HCT116 (cell line): Measurements from ENCODE around the gene TMEM252. TPM values are rescaled to one million over a fixed set of nuclear protein-coding genes. Genes with fewer than 3 reads are reported as not detected.

ENCODE experiments used
- ATAC-seq: fragments of 200-7000 bp; cut with Tn5 transposase; 2 replicates; pipeline ENCODE4 v1.9.1; 2020; ENCODE audit warnings: mild to moderate bottlenecking, moderate library complexity
- BruUV-seq: library from RNA; stranded (reverse); fragments of 400-500 nt; replicated peaks from 2 replicates; lab custom pipeline; 2021; lab: Mats Ljungman, UMichigan
- CTCF ChIA-PET: fragments of 300-600 bp; sonication (Branson Sonifier 250); formaldehyde crosslinking; loops from one replicate; lab custom pipeline; 2021; ENCODE audit warnings: antibody characterized with exemption; lab: Charles Lee
- POLR2A ChIA-PET: fragments of 300-600, 350-600 bp; sonication (Branson Sonifier 250); formaldehyde crosslinking; loops from one replicate; lab custom pipeline; 2021; ENCODE audit warnings: antibody characterized with exemption; lab: Charles Lee
- RAD21 ChIA-PET, 2 experiments: fragments of 300-600 bp; sonication (Branson Sonifier 250); formaldehyde crosslinking; loops; one replicate each; lab custom pipeline; 2023; ENCODE audit warnings: low total read pairs in 2 of 2; ENCODE audit not compliant: uncharacterized antibody in 2 of 2, unreplicated experiment in 2 of 2, low non-redundant PET in 1 of 2; lab: Charles Lee
- DNase-seq: peaks from one replicate; pipeline ENCODE4 v3.0.0-alpha.2; 2010; ENCODE audit warnings: low read depth, low spot score
- H2AFZ ChIP-seq: fragments of 200-600 bp; shearing (Covaris generic), sonication (generic); 2 replicates; pipeline ENCODE4 v1.6.1; 2017; ENCODE audit warnings: low read depth, mixed run types, mixed read lengths, antibody characterized with exemption, low read length; ENCODE audit not compliant: poor library complexity, severe bottlenecking
- H3K27ac ChIP-seq: 2 replicates; pipeline ENCODE4 v1.5.1; 2012; ENCODE audit warnings: low read depth, low read length
- H3K27me3 ChIP-seq: fragments of 200-600 bp; sonication (generic); 2 replicates; pipeline ENCODE4 v1.6.1; 2016; ENCODE audit warnings: mixed run types, low read length, mixed read lengths; ENCODE audit not compliant: insufficient read depth
- H3K36me3 ChIP-seq, 2 experiments: fragments of 200-500 bp in 1 of 2; fragments of 200-600 bp in 1 of 2; sonication (Bioruptor generic) in 1 of 2; sonication (generic) in 1 of 2; 2 replicates each; pipeline versions ENCODE4 v1.5.1 to v1.6.1; 2014 to 2016; ENCODE audit warnings: low read length in 2 of 2, inconsistent platforms in 1 of 2, mixed read lengths in 1 of 2, mixed run types in 1 of 2; ENCODE audit not compliant: insufficient read depth in 2 of 2, control insufficient read depth in 1 of 2
- H3K4me1 ChIP-seq, 2 experiments: fragments of 200-600 bp in 1 of 2; sonication (generic) in 1 of 2; 2 replicates each; pipeline versions ENCODE4 v1.5.1 to v1.6.1; 2012 to 2017; ENCODE audit warnings: low read length in 2 of 2, inconsistent platforms in 1 of 2, mild to moderate bottlenecking in 1 of 2, mixed read lengths in 1 of 2, mixed run types in 1 of 2, moderate library complexity in 1 of 2; ENCODE audit not compliant: insufficient read depth in 2 of 2, control insufficient read depth in 1 of 2
- H3K4me2 ChIP-seq: fragments of 200-600 bp; sonication (generic); 2 replicates; pipeline ENCODE4 v1.6.1; 2017; ENCODE audit warnings: mixed run types, low read length, mixed read lengths
- H3K4me3 ChIP-seq, 2 experiments: fragments of 200-600 bp in 1 of 2; sonication (generic) in 1 of 2; replicated peaks in 1 of 2; 2 replicates each; pipeline ENCODE4 v1.5.1; 2011 to 2016; ENCODE audit warnings: low read length in 2 of 2, control low read depth in 1 of 2, low read depth in 1 of 2, mild to moderate bottlenecking in 1 of 2, mixed read lengths in 1 of 2, mixed run types in 1 of 2
- H3K79me2 ChIP-seq: fragments of 200-600 bp; sonication (generic); 2 replicates; pipeline ENCODE4 v1.6.1; 2017; ENCODE audit warnings: mild to moderate bottlenecking, mixed run types, low read length, moderate library complexity, mixed read lengths; ENCODE audit not compliant: insufficient read depth
- H3K9ac ChIP-seq: fragments of 200-600 bp; sonication (generic); 2 replicates; pipeline ENCODE4 v1.6.1; 2016; ENCODE audit warnings: low read length, mixed read lengths
- H3K9me2 ChIP-seq: fragments of 200-600 bp; sonication (generic), shearing (Covaris generic); 2 replicates; pipeline ENCODE4 v1.6.1; 2017; ENCODE audit warnings: mixed run types, mild to moderate bottlenecking, moderate library complexity; ENCODE audit not compliant: insufficient read depth
- H3K9me3 ChIP-seq, 2 experiments: fragments of 200-500 bp in 1 of 2; fragments of 200-600 bp in 1 of 2; sonication (Bioruptor generic) in 1 of 2; sonication (generic) in 1 of 2; 2 replicates each; pipeline ENCODE4 v1.6.1; 2014 to 2017; ENCODE audit warnings: low read length in 2 of 2, mixed read lengths in 2 of 2, inconsistent platforms in 1 of 2, low read depth in 1 of 2, mild to moderate bottlenecking in 1 of 2, mixed run types in 1 of 2, moderate library complexity in 1 of 2; ENCODE audit not compliant: control insufficient read depth in 1 of 2, insufficient read depth in 1 of 2
- H4K20me1 ChIP-seq: fragments of 200-600 bp; sonication (generic), shearing (Covaris generic); 2 replicates; pipeline ENCODE4 v1.6.1; 2017; ENCODE audit warnings: mixed run types, mild to moderate bottlenecking, moderate library complexity; ENCODE audit not compliant: insufficient read depth
- ATF3 ChIP-seq: IDR thresholded peaks from 2 replicates; pipeline ENCODE4 v1.6.1; 2012
- CBX3 ChIP-seq: IDR thresholded peaks from 2 replicates; pipeline ENCODE4 v1.6.1; 2012; ENCODE audit warnings: low read depth
- CEBPB ChIP-seq: IDR thresholded peaks from 2 replicates; pipeline ENCODE4 v1.6.1; 2012; ENCODE audit warnings: low read depth
- CTCF ChIP-seq, 3 experiments: fragments of 200-600 bp in 1 of 3; sonication (generic) in 1 of 3; IDR thresholded peaks in 2 of 3; conservative IDR thresholded peaks in 1 of 3; 2 replicates each; pipeline ENCODE4 v1.5.1; 2012 to 2017; ENCODE audit warnings: low read depth in 2 of 3, low read length in 2 of 3, antibody characterized with exemption in 1 of 3, borderline replicate concordance in 1 of 3, control low read depth in 1 of 3, mild to moderate bottlenecking in 1 of 3, mixed read lengths in 1 of 3, mixed run types in 1 of 3, moderate library complexity in 1 of 3; ENCODE audit not compliant: insufficient read depth in 1 of 3
- EGR1 ChIP-seq: IDR thresholded peaks from 2 replicates; pipeline ENCODE4 v1.6.1; 2012; ENCODE audit warnings: low read depth
- ELF1 ChIP-seq: IDR thresholded peaks from 2 replicates; pipeline ENCODE4 v1.6.1; 2012; ENCODE audit warnings: low read depth, borderline replicate concordance
- EZH2 ChIP-seq: fragments of 200-600 bp; sonication (generic); IDR thresholded peaks from 2 replicates; pipeline ENCODE4 v1.6.1; 2017; ENCODE audit warnings: antibody characterized with exemption, mixed run types
- JUND ChIP-seq: IDR thresholded peaks from 2 replicates; pipeline ENCODE4 v1.6.1; 2012
- MAX ChIP-seq: IDR thresholded peaks from 2 replicates; pipeline ENCODE4 v1.6.1; 2012
- POLR2A ChIP-seq: IDR thresholded peaks from 2 replicates; pipeline ENCODE4 v1.7.0; 2011; ENCODE audit warnings: borderline replicate concordance; ENCODE audit not compliant: insufficient read depth, insufficient read length; ENCODE audit errors: extremely low read depth
- POLR2AphosphoS5 ChIP-seq: IDR thresholded peaks from 2 replicates; pipeline ENCODE4 v1.6.1; 2011; ENCODE audit warnings: mild to moderate bottlenecking, low read depth, low read length, moderate library complexity
- RAD21 ChIP-seq: IDR thresholded peaks from 2 replicates; pipeline ENCODE4 v1.6.1; 2012; ENCODE audit warnings: low read depth, mild to moderate bottlenecking
- REST ChIP-seq: IDR thresholded peaks from 2 replicates; pipeline ENCODE4 v1.6.1; 2012; ENCODE audit warnings: low read depth
- SRF ChIP-seq: IDR thresholded peaks from 2 replicates; pipeline ENCODE4 v1.6.1; 2012; ENCODE audit warnings: low read depth
- TCF7L2 ChIP-seq: IDR thresholded peaks from 2 replicates; pipeline ENCODE4 v1.7.0; 2011; ENCODE audit warnings: borderline replicate concordance, inconsistent platforms; ENCODE audit not compliant: insufficient read depth, insufficient read length; ENCODE audit errors: extremely low read depth
- ZBTB33 ChIP-seq: IDR thresholded peaks from 2 replicates; pipeline ENCODE4 v1.6.1; 2011; ENCODE audit warnings: mild to moderate bottlenecking, low read length, moderate library complexity; ENCODE audit not compliant: insufficient replicate concordance; ENCODE audit errors: extremely low read depth
- ZFX ChIP-seq: fragments of 450-650 bp; IDR thresholded peaks from 2 replicates; pipeline ENCODE4 v1.6.1; 2017
- intact Hi-C: fragments of 100-400 bp; cut with micrococcal nuclease; formaldehyde crosslinking; loops from 2 replicates; pipeline ENCODE4 v1.10.0; 2022
- total RNA-seq: library from RNA; stranded (reverse); gene quantifications from one replicate; pipeline ENCODE4 v1.2.1, GENCODE V29; 2021; ENCODE audit not compliant: unreplicated experiment

The TMEM252 gene
- total RNA-seq, 1 experiment from 2014 or later = not detected

DNA sequence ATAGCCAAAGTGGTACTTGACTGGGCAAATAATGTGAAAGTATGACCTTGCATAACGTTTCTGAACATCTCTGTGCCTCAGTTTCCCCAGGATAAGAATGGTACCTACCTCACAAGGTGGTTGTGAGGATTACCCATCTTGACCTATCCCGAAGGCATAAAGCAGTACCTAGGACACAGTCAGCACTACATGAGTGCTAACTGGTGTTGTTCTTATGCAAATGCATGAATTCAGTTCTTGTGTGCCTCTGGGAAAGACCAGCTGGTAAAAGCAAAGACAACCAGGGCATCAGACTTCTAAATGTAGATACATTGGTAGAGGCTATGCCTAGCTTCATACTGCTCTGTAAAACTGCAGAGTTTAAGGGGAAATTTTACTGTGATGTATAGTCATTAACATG, 21.8 kb upstream of the TMEM252 start:
- POLR2A ChIA-PET = no interaction called here
- Histone ChIP-seq H3K9me3 (no peaks in the 10 kb centered on the region), H3K4me1 (no peaks in the 10 kb centered on the region), H3K27ac (no peak overlapping the region), H3K4me2 (no peak overlapping the region), H3K36me3 (no peaks in the 10 kb centered on the region), H3K9ac (no peak overlapping the region), H2AFZ (no peak overlapping the region), H3K9me2 (no peaks in the 10 kb centered on the region), H3K4me3 (no peak overlapping the region), H3K27me3 (peaks cover 18% of the 10 kb centered on the region), H3K79me2 (no peaks in the 10 kb centered on the region), H4K20me1 (no peaks in the 10 kb centered on the region)
- no peak for TF ChIP-seq RAD21
- TF ChIP-seq EGR1 = no peak
- no peak for TF ChIP-seq ZBTB33
- no peak for TF ChIP-seq CEBPB
- TF ChIP-seq SRF = no peak
- no peak for TF ChIP-seq ATF3
- TF ChIP-seq REST = no peak
- no peak for TF ChIP-seq POLR2AphosphoS5
- no peak for TF ChIP-seq MAX
- TF ChIP-seq EZH2 = no peak
- TF ChIP-seq TCF7L2 = no peak
- no peak for TF ChIP-seq POLR2A
- TF ChIP-seq JUND = no peak
- TF ChIP-seq CTCF (IDR thresholded peaks at IDR 0.05 in 2 of 3, conservative IDR thresholded peaks at IDR 0.05 in 1 of 3; ENCODE audit: borderline replicate concordance in 1 of 3, insufficient read depth in 1 of 3, low read depth in 2 of 3, low read length in 2 of 3) = no peak
- no peak for TF ChIP-seq ELF1
- TF ChIP-seq CBX3 = no peak
- TF ChIP-seq ZFX = no peak
- CTCF ChIA-PET = interaction anchor here (1.4 kb wide), 1 partner anchor 21 kb away, joined by 4 read pairs; no protein-coding TSS in a partner anchor
- DNase-seq = no peak
- RAD21 ChIA-PET = no interaction called here
- no TSS peak for BruUV-seq
- intact Hi-C loops = loop anchor here (10.0 kb wide), 1 partner anchor 218 kb away; no protein-coding TSS in a partner anchor
- no peak for ATAC-seq
